Activated naive CD8-positive, alpha-beta T cell (primary cell): ENCODE data around the gene OTUB1.

Experiments
- H3K27ac Mint-ChIP-seq: one replicate; pipeline ENCODE4 v1.8.0; 2021; ENCODE audit warnings: mixed read lengths
- H3K27me3 Mint-ChIP-seq: one replicate; pipeline ENCODE4 v1.8.0; 2021; ENCODE audit warnings: mixed read lengths
- H3K36me3 Mint-ChIP-seq: one replicate; pipeline ENCODE4 v1.8.0; 2021; ENCODE audit warnings: mixed read lengths
- H3K4me1 Mint-ChIP-seq: one replicate; pipeline ENCODE4 v1.8.0; 2021; ENCODE audit warnings: low read depth, mixed read lengths
- H3K4me3 Mint-ChIP-seq: one replicate; pipeline ENCODE4 v1.8.0; 2021; ENCODE audit warnings: mild to moderate bottlenecking, mixed read lengths
- H3K9me3 Mint-ChIP-seq: one replicate; pipeline ENCODE4 v1.8.0; 2021; ENCODE audit warnings: low read depth, mixed read lengths

OTUB1 gene

GRCh38 chr11:63986156-63986931, at the start of gene OTUB1:
Gene OTUB1 (plus strand): TSS chr11:63986438. CDS start chr11:63986457, 19 bp downstream.
- peak within 1 kb of the TSS; percentile 96 for H3K27ac Mint-ChIP-seq
- H3K9me3 Mint-ChIP-seq: no peaks in the 10 kb centered on the region
- H3K4me1 Mint-ChIP-seq: peaks cover 25% of the 10 kb centered on the region
- peak within 1 kb of the TSS; percentile 97 for H3K4me3 Mint-ChIP-seq
- H3K27me3 Mint-ChIP-seq: no peaks in the 10 kb centered on the region
- H3K36me3 Mint-ChIP-seq: no peaks in the 10 kb centered on the region

- H3K27me3 Mint-ChIP-seq: no peaks in the 10 kb centered on the region
- H3K4me1 Mint-ChIP-seq: peaks cover 24% of the 10 kb centered on the region
- H3K4me3 Mint-ChIP-seq: peak overlapping the region; percentile 97
- H3K27ac Mint-ChIP-seq: peak overlapping the region; percentile 90
- no peaks in the 10 kb centered on the region for H3K36me3 Mint-ChIP-seq
- no peaks in the 10 kb centered on the region for H3K9me3 Mint-ChIP-seq
These were observed 48.3 kb upstream of the OTUB1 start for GRCh38 chr11:63937713-63938478.

- H3K27ac Mint-ChIP-seq: peak within 1 kb of the TSS; percentile 90
- H3K27me3 Mint-ChIP-seq: no peaks in the 10 kb centered on the region
- H3K9me3 Mint-ChIP-seq: no peaks in the 10 kb centered on the region
- H3K4me1 Mint-ChIP-seq: peaks cover 24% of the 10 kb centered on the region
- no peaks in the 10 kb centered on the region for H3K36me3 Mint-ChIP-seq
- peak within 1 kb of the TSS; percentile 97 for H3K4me3 Mint-ChIP-seq
These were observed 47.5 kb upstream of the OTUB1 start, which contains the start of gene NAA40 for GRCh38 chr11:63938479-63939396. Gene NAA40 (plus strand): TSS chr11:63939002. CDS start chr11:63939097, 95 bp downstream.

- Mint-ChIP-seq H3K4me1 (peaks cover 26% of the 10 kb centered on the region), H3K27me3 (no peaks in the 10 kb centered on the region), H3K4me3 (peak overlapping the region; percentile 90), H3K9me3 (no peaks in the 10 kb centered on the region), H3K36me3 (no peaks in the 10 kb centered on the region), H3K27ac (peak overlapping the region; percentile 54)
These were observed 46.8 kb upstream of the OTUB1 start for GRCh38 chr11:63939397-63939891.

GRCh38 chr11:63940786-63941185, 45.5 kb upstream of the OTUB1 start:
- no peaks in the 10 kb centered on the region for H3K36me3 Mint-ChIP-seq
- H3K4me1 Mint-ChIP-seq: peaks cover 26% of the 10 kb centered on the region
- H3K9me3 Mint-ChIP-seq: no peaks in the 10 kb centered on the region
- H3K27me3 Mint-ChIP-seq: no peaks in the 10 kb centered on the region
- peak overlapping the region; percentile 90 for H3K4me3 Mint-ChIP-seq
- H3K27ac Mint-ChIP-seq: no peak overlapping the region

- H3K27ac Mint-ChIP-seq: no peak overlapping the region
- no peaks in the 10 kb centered on the region for H3K36me3 Mint-ChIP-seq
- no peaks in the 10 kb centered on the region for H3K27me3 Mint-ChIP-seq
- H3K4me1 Mint-ChIP-seq: peaks cover 26% of the 10 kb centered on the region
- no peak overlapping the region for H3K4me3 Mint-ChIP-seq
- H3K9me3 Mint-ChIP-seq: no peaks in the 10 kb centered on the region
These were observed 44.3 kb upstream of the OTUB1 start for GRCh38 chr11:63941901-63942300.

GRCh38 chr11:63942803-63943202, 43.4 kb upstream of the OTUB1 start:
- no peaks in the 10 kb centered on the region for H3K27me3 Mint-ChIP-seq
- no peak overlapping the region for H3K4me3 Mint-ChIP-seq
- no peaks in the 10 kb centered on the region for H3K9me3 Mint-ChIP-seq
- no peaks in the 10 kb centered on the region for H3K36me3 Mint-ChIP-seq
- H3K27ac Mint-ChIP-seq: no peak overlapping the region
- peaks cover 24% of the 10 kb centered on the region for H3K4me1 Mint-ChIP-seq

GRCh38 chr11:63944987-63945386, 41.3 kb upstream of the OTUB1 start:
- Mint-ChIP-seq H3K27ac (no peak overlapping the region), H3K4me3 (no peak overlapping the region), H3K36me3 (no peaks in the 10 kb centered on the region), H3K4me1 (peaks cover 16% of the 10 kb centered on the region), H3K27me3 (no peaks in the 10 kb centered on the region), H3K9me3 (no peaks in the 10 kb centered on the region)

- no peaks in the 10 kb centered on the region for H3K9me3 Mint-ChIP-seq
- no peaks in the 10 kb centered on the region for H3K27me3 Mint-ChIP-seq
- no peak overlapping the region for H3K4me3 Mint-ChIP-seq
- H3K36me3 Mint-ChIP-seq: no peaks in the 10 kb centered on the region
- peaks cover 12% of the 10 kb centered on the region for H3K4me1 Mint-ChIP-seq
- no peak overlapping the region for H3K27ac Mint-ChIP-seq
These were observed 40.6 kb upstream of the OTUB1 start for GRCh38 chr11:63945477-63946163.

GRCh38 chr11:63951779-63952536, 34.3 kb upstream of the OTUB1 start:
- Mint-ChIP-seq H3K36me3 (no peaks in the 10 kb centered on the region), H3K27ac (peak overlapping the region; percentile 76), H3K4me1 (peaks cover 25% of the 10 kb centered on the region), H3K4me3 (peak overlapping the region; percentile 48), H3K27me3 (no peaks in the 10 kb centered on the region), H3K9me3 (no peaks in the 10 kb centered on the region)

GRCh38 chr11:63952570-63952969, 33.7 kb upstream of the OTUB1 start:
- Mint-ChIP-seq H3K27me3 (no peaks in the 10 kb centered on the region), H3K4me3 (peak overlapping the region; percentile 48), H3K4me1 (peaks cover 25% of the 10 kb centered on the region), H3K36me3 (no peaks in the 10 kb centered on the region), H3K9me3 (no peaks in the 10 kb centered on the region), H3K27ac (no peak overlapping the region)

GRCh38 chr11:63958008-63958407, 28.2 kb upstream of the OTUB1 start:
- Mint-ChIP-seq H3K27me3 (no peaks in the 10 kb centered on the region), H3K4me1 (peaks cover 14% of the 10 kb centered on the region), H3K9me3 (no peaks in the 10 kb centered on the region), H3K27ac (no peak overlapping the region), H3K36me3 (no peaks in the 10 kb centered on the region), H3K4me3 (no peak overlapping the region)

GRCh38 chr11:63961608-63962412, 24.4 kb upstream of the OTUB1 start:
- H3K4me1 Mint-ChIP-seq: peaks cover 9% of the 10 kb centered on the region
- peak overlapping the region; percentile 28 for H3K27ac Mint-ChIP-seq
- H3K4me3 Mint-ChIP-seq: no peak overlapping the region
- no peaks in the 10 kb centered on the region for H3K27me3 Mint-ChIP-seq
- no peaks in the 10 kb centered on the region for H3K36me3 Mint-ChIP-seq
- H3K9me3 Mint-ChIP-seq: no peaks in the 10 kb centered on the region
